ENCODE measurements around the gene ATF6.

Gene ATF6

GRCh38 chr1:161779393-161779792, 13.3 kb downstream of the ATF6 start:
- TF ChIP-seq CTCF (IDR thresholded peaks at IDR 0.05), result no peak
- Mint-ChIP-seq H3K27ac (no peak overlapping the region), H3K4me3 (no peak overlapping the region), H3K9me3 (no peaks in the 10 kb centered on the region), H3K36me3 (ENCODE audit: low read depth) (no peaks in the 10 kb centered on the region), H3K4me1 (no peaks in the 10 kb centered on the region), H3K27me3 (ENCODE audit: low read depth, poor library complexity) (no peaks in the 10 kb centered on the region)
- DNase-seq, result no peak

GRCh38 chr1:161781995-161782394, 15.9 kb downstream of the ATF6 start:
- no peaks in the 10 kb centered on the region for H3K4me1 Mint-ChIP-seq
- DNase-seq, result no peak
- H3K9me3 Mint-ChIP-seq, result no peaks in the 10 kb centered on the region
- no peak overlapping the region for H3K4me3 Mint-ChIP-seq
- TF ChIP-seq CTCF (IDR thresholded peaks at IDR 0.05), result no peak
- peaks cover 8% of the 10 kb centered on the region for H3K36me3 Mint-ChIP-seq (ENCODE audit: low read depth)
- H3K27ac Mint-ChIP-seq, result no peak overlapping the region
- H3K27me3 Mint-ChIP-seq (ENCODE audit: low read depth, poor library complexity), result no peaks in the 10 kb centered on the region

GRCh38 chr1:161782886-161783285, 16.8 kb downstream of the ATF6 start:
- no peaks in the 10 kb centered on the region for H3K4me1 Mint-ChIP-seq
- peaks cover 13% of the 10 kb centered on the region for H3K36me3 Mint-ChIP-seq (ENCODE audit: low read depth)
- no peaks in the 10 kb centered on the region for H3K27me3 Mint-ChIP-seq (ENCODE audit: low read depth, poor library complexity)
- DNase-seq, result no peak
- H3K9me3 Mint-ChIP-seq, result no peaks in the 10 kb centered on the region
- no peak overlapping the region for H3K4me3 Mint-ChIP-seq
- no peak overlapping the region for H3K27ac Mint-ChIP-seq
- TF ChIP-seq CTCF (IDR thresholded peaks at IDR 0.05), result no peak

- Mint-ChIP-seq H3K9me3 (no peaks in the 10 kb centered on the region), H3K4me3 (no peak overlapping the region), H3K27ac (no peak overlapping the region), H3K36me3 (ENCODE audit: low read depth) (peaks cover 13% of the 10 kb centered on the region), H3K27me3 (ENCODE audit: low read depth, poor library complexity) (no peaks in the 10 kb centered on the region), H3K4me1 (no peaks in the 10 kb centered on the region)
- TF ChIP-seq CTCF (IDR thresholded peaks at IDR 0.05), result no peak
- no peak for DNase-seq
Measured at GRCh38 chr1:161784968-161785367, 18.8 kb downstream of the ATF6 start.

GRCh38 chr1:161787355-161787754, 21.2 kb downstream of the ATF6 start:
- Mint-ChIP-seq H3K27ac (no peak overlapping the region), H3K4me1 (no peaks in the 10 kb centered on the region), H3K9me3 (no peaks in the 10 kb centered on the region), H3K36me3 (ENCODE audit: low read depth) (peaks cover 21% of the 10 kb centered on the region), H3K27me3 (ENCODE audit: low read depth, poor library complexity) (no peaks in the 10 kb centered on the region), H3K4me3 (no peak overlapping the region)
- TF ChIP-seq CTCF (IDR thresholded peaks at IDR 0.05), result no peak
- no peak for DNase-seq

- Mint-ChIP-seq H3K9me3 (no peaks in the 10 kb centered on the region), H3K4me3 (no peak overlapping the region), H3K27ac (no peak overlapping the region), H3K27me3 (ENCODE audit: low read depth, poor library complexity) (no peaks in the 10 kb centered on the region), H3K36me3 (ENCODE audit: low read depth) (peaks cover 45% of the 10 kb centered on the region), H3K4me1 (no peaks in the 10 kb centered on the region)
- no peak for TF ChIP-seq CTCF (IDR thresholded peaks at IDR 0.05)
- no peak for DNase-seq
Measured at GRCh38 chr1:161790587-161791317, 24.6 kb downstream of the ATF6 start.

All from nephron progenitor cell (in vitro differentiated cells).